Amygdala (tissue), 56 donors: ENCODE measurements around the gene CLN6.

ENCODE experiments used
- DNase-seq, 56 donors: peaks; one replicate each; lab custom pipeline; 2025; lab: John Stamatoyannopoulos, UW

CLN6 gene

GRCh38 chr15:68229386-68230156, at the start of gene CLN6:
Gene CLN6 (minus strand): TSS chr15:68229728. CDS start chr15:68229584, 144 bp downstream.
- DNase-seq: peak in 53 of 56 donors; percentile 28 to 90 (median 81)

DNA sequence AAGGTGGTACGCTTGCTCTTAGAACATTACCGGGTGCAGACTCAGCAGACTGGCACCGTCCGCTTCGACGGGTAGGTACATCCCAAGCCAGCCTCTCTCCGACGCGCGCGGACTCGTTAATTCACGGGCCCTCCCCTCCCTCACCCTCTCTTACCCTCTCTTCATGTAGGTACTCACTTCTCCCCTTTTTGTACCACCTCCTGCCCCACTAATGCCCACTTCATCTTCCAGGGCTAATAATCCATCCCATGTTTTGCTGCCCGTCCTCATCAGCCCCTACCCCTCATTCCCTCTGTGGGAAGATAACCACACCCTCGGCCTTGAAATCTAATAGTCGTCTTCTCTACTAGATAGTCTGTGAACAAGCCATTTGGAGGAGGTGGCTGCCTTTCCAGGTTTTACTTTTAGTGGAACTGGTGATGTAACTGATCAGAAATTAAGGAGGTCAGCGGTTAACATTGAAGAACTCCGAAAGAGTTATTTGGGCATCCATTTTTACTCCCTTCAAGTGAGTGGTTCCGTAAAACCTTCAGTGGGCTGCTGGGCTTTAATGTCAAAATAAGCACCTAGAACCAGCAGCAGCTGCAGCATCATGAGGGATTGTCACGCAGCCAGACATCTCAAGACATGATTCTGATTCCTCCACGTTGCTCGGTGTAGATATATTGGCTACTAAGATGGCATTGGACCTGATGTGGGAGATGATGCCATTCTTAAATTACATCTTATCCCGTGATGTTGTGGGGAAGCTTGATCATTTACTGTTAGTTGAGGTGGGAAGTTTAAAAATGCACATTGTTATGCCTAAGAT, 49.3 kb upstream of the CLN6 start:
- peak in 3 of 56 donors; percentile 16 to 69 (median 52) for DNase-seq

DNA sequence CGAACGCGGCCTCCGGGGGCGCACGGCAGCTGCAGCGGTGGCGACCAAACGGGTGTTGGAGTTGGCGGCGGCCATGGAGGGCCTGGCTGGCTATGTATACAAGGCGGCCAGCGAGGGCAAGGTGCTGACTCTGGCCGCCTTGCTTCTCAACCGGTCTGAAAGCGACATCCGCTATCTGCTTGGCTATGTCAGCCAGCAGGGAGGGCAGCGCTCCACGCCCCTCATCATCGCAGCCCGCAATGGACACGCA, 48.7 kb upstream of the CLN6 start:
- DNase-seq: peak in 6 of 56 donors; percentile 42 to 75 (median 66)

DNA sequence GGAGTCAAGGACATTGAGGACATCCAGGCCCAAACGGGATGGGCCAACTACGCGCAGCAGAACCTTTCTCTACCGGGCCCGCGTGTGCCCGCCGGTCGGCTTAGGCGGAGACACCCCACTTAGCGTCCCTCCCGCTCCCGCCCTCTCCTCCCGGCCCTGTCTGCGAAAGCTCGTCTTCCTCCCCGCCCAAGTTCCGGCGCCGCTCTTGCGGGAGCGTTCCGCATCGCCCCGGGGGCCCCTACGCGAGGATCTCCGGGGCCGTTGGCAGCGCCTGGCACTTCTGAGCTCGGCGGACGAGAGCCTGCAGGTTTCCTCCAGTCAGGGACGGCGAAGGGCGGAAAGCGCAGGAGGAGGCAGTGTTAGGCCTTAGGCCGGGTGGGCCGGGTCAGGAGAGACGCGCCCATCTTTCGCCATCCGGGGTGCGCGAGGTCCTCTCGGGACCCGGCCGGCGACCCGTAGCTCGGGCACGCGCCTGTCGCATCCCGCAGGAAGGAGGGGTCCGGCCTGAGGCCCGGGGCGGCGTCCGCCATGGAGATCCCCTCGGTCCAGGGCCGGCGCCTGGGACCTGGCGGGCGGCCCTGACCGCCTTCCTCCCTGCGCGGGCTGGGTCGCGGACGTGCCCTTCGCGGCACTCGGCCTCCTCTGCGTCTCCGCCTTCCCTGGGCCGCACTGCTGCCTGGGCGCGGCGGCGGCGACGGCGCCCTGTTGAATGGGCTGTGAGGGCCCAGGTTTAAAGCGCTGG, 48.2 kb upstream of the CLN6 start, which contains the start of gene FEM1B:
TSS of gene FEM1B (plus strand) at position 143 of the 742 bp plus-strand sequence. CDS start 673 bp downstream, outside the sequence.
- peak; percentile 69 to 98 (median 90) for DNase-seq

GRCh38 chr15:68277131-68277602, 47.6 kb upstream of the CLN6 start:
- DNase-seq: peak in 23 of 56 donors; percentile 33 to 90 (median 66)

DNA sequence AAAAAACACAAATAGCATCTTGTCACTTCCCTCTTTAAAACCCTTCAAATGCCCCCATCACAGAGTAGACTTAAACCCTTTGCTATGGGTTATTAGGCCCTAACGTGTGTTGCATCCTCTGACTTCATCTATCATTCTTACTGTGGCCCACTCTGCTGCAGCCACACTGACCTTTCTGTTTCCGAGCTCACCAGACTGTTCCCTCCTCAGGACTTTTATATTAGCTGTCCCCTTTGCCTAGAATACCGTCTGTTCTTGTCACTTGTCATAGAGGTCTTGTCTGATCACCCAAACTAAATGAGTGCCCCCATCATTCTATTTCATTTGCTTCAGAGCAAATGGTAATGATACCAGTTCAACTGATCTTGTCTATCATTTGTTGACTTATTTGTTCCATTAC, 47.1 kb upstream of the CLN6 start:
- peak in 1 of 56 donors; percentile 42 for DNase-seq

DNA sequence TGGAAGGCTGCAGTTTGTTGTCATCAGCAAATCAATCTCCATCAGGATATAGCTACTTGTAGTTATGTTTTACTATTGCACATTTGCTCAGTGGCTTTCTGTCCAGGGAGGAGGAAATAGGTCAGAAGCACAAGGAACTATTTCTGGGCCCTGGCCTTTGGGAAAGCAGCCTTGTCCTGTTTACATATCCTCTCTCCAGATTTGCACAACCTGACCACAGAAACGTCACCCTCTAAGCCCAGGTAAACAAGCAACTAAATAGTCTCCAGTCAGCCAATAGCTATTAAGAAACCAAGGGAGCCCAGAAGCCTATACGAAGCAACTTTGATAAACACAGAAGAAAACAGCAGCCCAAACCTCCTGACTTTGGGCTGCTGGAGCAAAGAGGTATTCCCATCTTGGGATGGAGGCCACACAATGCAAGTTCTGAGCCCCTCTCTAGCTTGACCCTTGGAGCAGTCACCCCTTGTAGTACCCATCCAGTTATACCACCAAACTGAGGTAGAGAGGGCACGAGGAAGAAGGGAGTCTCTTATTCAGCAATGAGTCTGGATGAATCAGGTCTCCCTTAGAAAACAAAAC, 45.7 kb upstream of the CLN6 start:
- no peak for DNase-seq

DNA sequence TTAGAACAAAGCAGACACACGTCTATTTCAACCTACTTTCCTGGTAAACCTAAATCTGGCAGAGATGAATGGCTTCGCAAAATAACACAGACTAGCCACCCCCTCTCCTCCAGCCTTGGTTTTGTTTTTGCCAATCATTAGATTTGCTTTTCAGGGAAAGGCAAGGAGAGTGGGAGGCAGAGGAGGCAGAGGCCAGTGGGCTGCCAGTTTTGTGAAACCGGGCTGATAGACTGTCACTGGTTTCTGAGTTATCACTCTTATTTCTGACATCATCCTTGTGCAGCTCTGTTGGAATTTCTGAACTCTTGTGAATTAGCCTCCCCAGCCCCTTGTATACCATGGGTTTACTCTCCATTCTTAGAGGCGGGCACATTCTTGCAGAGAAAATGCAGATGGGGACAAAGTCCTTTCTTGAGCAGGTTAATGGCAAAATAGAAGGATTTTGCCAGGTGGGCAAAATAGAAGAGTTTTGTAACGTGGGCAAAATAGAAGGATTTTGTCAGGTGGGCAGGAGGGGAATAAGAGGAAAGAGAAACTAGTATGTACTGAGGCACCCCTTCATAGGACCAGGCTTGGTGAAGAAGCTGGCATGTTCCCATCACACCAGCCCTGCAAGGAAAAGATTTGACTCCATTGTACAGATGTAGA, 44.8 kb upstream of the CLN6 start:
- peak in 1 of 56 donors; percentile 15 for DNase-seq

GRCh38 chr15:68272721-68273271, 43.3 kb upstream of the CLN6 start:
- no peak for DNase-seq

DNA sequence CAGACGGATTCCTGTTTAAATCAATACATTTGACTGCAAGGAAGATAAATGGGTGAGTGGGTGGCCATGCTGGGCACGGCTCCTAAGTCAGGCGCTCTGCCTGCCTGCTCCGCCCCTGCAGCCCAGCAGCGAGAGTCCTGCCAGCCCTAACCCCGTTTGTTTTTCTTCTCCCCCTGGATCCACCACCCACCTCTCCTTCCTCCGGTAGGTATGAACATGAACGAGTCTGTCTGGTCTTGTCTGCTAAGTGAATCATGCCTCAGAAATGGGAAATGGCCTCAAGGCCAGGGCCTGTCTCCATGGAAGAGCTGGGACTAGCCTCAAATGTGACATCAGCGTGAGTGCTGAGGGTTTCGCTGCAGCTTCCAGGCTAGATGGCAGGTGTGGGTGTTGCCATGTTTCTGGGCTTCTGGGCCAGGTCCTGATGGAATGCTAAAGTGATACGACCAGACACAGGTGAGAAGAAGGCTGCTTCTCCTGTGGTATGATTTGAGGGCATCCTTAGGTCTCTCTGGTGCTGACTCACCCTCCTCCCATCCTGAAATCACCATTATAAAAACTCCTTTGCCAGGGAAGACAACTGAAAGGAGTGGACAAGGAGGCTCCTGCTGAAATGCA, 42.4 kb upstream of the CLN6 start:
- DNase-seq: peak in 15 of 56 donors; percentile 9 to 68 (median 25)

GRCh38 chr15:68268405-68268804, 38.9 kb upstream of the CLN6 start:
- DNase-seq: no peak

DNA sequence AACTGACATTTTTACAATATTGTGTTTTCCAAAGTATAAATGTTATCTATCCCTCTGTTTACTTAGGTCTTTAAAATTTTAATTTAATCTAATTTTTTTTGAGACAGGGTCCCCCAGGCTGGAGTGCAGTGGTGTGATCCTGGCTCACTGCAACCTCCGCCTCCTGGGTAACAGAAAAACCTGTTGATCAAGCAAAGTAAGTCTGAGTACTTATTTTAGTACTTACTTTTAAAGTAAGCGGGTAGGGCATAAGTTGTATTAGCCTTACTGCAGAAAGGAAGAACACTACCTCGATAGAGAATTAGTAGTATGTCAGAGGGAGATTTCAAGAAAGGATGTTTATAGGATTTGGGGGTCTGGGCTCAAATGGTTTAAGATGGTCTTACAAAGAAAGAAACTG, 36.1 kb upstream of the CLN6 start:
- no peak for DNase-seq

GRCh38 chr15:68265081-68265480, 35.6 kb upstream of the CLN6 start:
- no peak for DNase-seq

GRCh38 chr15:68264282-68264681, 34.8 kb upstream of the CLN6 start:
- DNase-seq: no peak

GRCh38 chr15:68262514-68263356, 33.2 kb upstream of the CLN6 start:
- no peak for DNase-seq

GRCh38 chr15:68261980-68262379, 32.5 kb upstream of the CLN6 start:
- no peak for DNase-seq

- DNase-seq: no peak
These were observed 31.7 kb upstream of the CLN6 start for GRCh38 chr15:68261241-68261640.

DNA sequence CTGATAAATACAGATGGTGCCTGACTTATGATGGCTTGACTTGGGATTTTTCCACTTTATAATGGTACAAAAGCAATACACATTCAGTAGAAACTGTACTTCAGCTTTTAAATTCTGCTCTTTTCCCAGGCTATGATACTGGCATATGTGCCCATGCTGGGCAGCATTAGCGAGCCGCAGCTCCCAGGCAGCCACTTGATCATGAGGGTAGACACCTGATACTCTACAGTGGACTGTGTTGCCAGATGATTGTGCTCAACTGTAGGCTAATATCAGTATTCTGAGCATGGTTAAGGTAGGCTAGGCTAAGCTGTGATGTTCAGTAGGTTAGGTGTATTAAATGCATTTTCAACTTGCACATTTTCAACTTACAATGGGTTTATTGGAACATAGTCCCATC, 30.4 kb upstream of the CLN6 start:
- no peak for DNase-seq
